ENCODE measurements around the gene TRIM45. TPM values are rescaled to one million over a fixed set of nuclear protein-coding genes. Genes with fewer than 3 reads are reported as not detected.

TRIM45 gene
- total and polyA plus RNA-seq, 2 experiments from 2014 or later: 0.76 to 1.4 TPM

DNA sequence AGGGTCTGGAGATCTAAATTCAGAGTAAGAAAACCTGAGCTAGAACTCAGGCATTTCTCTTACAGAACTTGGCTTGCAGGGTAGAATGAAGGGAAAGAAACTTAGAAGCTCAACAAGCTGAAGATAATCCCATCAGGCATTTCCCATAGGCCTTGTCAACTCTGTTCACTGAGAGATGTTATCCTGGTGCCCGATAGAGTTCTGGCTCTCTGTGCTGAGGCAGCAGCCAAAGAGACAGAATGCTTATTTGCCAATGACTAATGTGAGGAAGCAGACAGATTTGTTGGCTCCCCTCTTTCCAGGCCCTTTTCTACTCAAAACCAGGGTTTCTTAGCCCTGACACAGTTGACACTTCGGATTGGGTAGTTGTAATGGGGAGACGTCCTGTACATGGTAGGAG, 22.3 kb upstream of the TRIM45 start:
- Histone ChIP-seq H3K79me2 (ENCODE audit: insufficient read depth) (no peaks in the 10 kb centered on the region), H3K4me2 (ENCODE audit: unreplicated experiment) (no peak overlapping the region), H2AFZ (no peak overlapping the region), H3K27ac (no peak overlapping the region), H3F3A (ENCODE audit: insufficient read depth) (peaks cover 29% of the 10 kb centered on the region), H3K4me1 (ENCODE audit: insufficient read depth) (peaks cover 43% of the 10 kb centered on the region), H3K9me2 (ENCODE audit: insufficient read depth) (no peaks in the 10 kb centered on the region), H3K9ac (no peak overlapping the region), H4K20me1 (ENCODE audit: insufficient read depth) (no peaks in the 10 kb centered on the region), H3K4me3 (no peak overlapping the region), H3K27me3 (replicated peaks; ENCODE audit: insufficient read depth) (no peaks in the 10 kb centered on the region), H3K9me3 (ENCODE audit: low read depth) (no peaks in the 10 kb centered on the region), H3K36me3 (ENCODE audit: low read depth) (no peaks in the 10 kb centered on the region)
- 65 to 66% methylated on average over 3 of the region's 3 CpGs for WGBS, 2 experiments (ENCODE audit: low coverage in 1 of 2, low lambda C conversion rate in 2 of 2, missing lambda C conversion rate in 2 of 2)
- TF ChIP-seq EZH2 (IDR thresholded peaks at IDR 0.05; ENCODE audit: insufficient read depth, poor library complexity, severe bottlenecking) (no peak), EZH2phosphoT487 (IDR thresholded peaks at IDR 0.05; ENCODE audit: insufficient read depth, low read depth) (no peak)
- peak; percentile 43 for DNase-seq
- in situ Hi-C loops (cut with MboI): no loop called here

DNA sequence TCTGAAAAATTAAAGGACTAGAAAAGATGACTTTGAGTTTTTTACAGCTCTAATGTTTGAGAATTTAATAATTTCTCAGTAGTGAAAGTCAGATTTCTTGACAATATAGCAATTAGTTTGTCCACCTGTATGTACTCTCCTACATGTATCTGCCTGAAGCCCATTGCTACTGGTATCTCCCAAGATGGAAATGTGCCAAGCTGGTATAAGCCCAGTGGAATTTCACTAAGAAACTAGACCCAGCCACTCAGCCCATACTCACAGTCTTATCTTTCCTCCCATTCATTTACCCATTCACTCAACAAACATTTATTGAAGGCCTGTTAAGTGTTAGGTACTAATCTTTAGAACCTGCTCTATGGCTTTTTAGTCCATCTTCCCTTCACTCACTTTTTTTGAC, 21.6 kb upstream of the TRIM45 start:
- Histone ChIP-seq H3K79me2 (ENCODE audit: insufficient read depth) (no peaks in the 10 kb centered on the region), H3K4me1 (ENCODE audit: insufficient read depth) (peaks cover 40% of the 10 kb centered on the region), H3K27me3 (replicated peaks; ENCODE audit: insufficient read depth) (no peaks in the 10 kb centered on the region), H3K4me2 (ENCODE audit: unreplicated experiment) (no peak overlapping the region), H3K27ac (0 out of 2 replicates have a peak overlapping the region, but pooled peaks have one; percentile 6), H2AFZ (no peak overlapping the region), H3K9me2 (ENCODE audit: insufficient read depth) (no peaks in the 10 kb centered on the region), H3K4me3 (no peak overlapping the region), H3K9me3 (ENCODE audit: low read depth) (no peaks in the 10 kb centered on the region), H4K20me1 (ENCODE audit: insufficient read depth) (no peaks in the 10 kb centered on the region), H3F3A (ENCODE audit: insufficient read depth) (peaks cover 29% of the 10 kb centered on the region), H3K36me3 (ENCODE audit: low read depth) (no peaks in the 10 kb centered on the region), H3K9ac (no peak overlapping the region)
- in situ Hi-C loops (cut with MboI): no loop called here
- TF ChIP-seq EZH2 (IDR thresholded peaks at IDR 0.05; ENCODE audit: insufficient read depth, poor library complexity, severe bottlenecking): no peak
- no peak for TF ChIP-seq EZH2phosphoT487 (IDR thresholded peaks at IDR 0.05; ENCODE audit: insufficient read depth, low read depth)
- peak; percentile 28 for DNase-seq

DNA sequence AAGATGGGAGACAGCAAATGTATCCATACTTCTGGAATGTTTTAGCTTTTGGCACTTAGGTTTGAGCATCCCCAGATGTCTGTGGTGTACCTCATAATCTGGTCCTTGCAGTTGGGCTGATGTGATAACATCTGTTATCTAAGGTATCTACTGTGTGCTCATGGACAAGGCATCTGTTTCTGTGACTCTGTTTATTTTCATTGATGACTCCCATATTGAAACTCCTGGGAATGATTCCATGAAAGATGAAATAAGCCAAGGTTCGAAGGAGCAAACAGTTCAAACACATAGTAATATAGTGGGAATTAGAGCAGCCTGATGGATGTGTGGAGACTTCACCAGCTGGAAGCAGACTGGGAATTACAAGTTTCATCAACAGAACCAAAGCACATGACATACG, 20.7 kb upstream of the TRIM45 start:
- no peak overlapping the region for H3K4me2 ChIP-seq (ENCODE audit: unreplicated experiment)
- DNase-seq: peak; percentile 38

DNA sequence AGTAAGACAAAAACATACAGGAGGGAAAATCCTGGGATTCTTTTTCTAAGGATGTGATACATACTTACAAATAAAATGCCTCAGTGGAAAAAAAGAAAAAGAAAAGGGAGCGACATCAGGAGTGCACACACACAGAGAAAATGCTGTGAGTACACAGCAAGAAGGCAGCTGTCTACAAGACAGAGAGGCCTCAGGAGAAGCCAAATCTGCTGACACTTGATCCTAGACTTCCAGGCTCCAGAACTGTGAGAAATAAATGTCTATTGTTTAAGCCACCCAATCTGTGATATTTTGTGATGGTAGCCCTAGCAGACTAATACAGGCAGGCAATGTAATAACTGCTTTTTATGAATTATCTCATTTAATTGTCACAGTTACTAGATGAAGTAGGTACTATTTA, 17.0 kb upstream of the TRIM45 start:
- Histone ChIP-seq H3K27ac (no peak overlapping the region), H3K27me3 (replicated peaks; ENCODE audit: insufficient read depth) (no peaks in the 10 kb centered on the region), H3K9me2 (ENCODE audit: insufficient read depth) (no peaks in the 10 kb centered on the region), H3K4me3 (no peak overlapping the region), H2AFZ (no peak overlapping the region), H4K20me1 (ENCODE audit: insufficient read depth) (no peaks in the 10 kb centered on the region), H3K36me3 (ENCODE audit: low read depth) (no peaks in the 10 kb centered on the region), H3K4me1 (ENCODE audit: insufficient read depth) (peaks cover 16% of the 10 kb centered on the region), H3F3A (ENCODE audit: insufficient read depth) (peaks cover 19% of the 10 kb centered on the region), H3K9ac (no peak overlapping the region), H3K4me2 (ENCODE audit: unreplicated experiment) (no peak overlapping the region), H3K9me3 (ENCODE audit: low read depth) (no peaks in the 10 kb centered on the region), H3K79me2 (ENCODE audit: insufficient read depth) (no peaks in the 10 kb centered on the region)
- in situ Hi-C loops (cut with MboI): no loop called here
- WGBS, 2 experiments (ENCODE audit: low coverage in 1 of 2, low lambda C conversion rate in 2 of 2, missing lambda C conversion rate in 2 of 2): 78 to 100% methylated on average over 1 of the region's 1 CpG
- TF ChIP-seq EZH2 (IDR thresholded peaks at IDR 0.05; ENCODE audit: insufficient read depth, poor library complexity, severe bottlenecking): no peak
- TF ChIP-seq EZH2phosphoT487 (IDR thresholded peaks at IDR 0.05; ENCODE audit: insufficient read depth, low read depth): no peak
- DNase-seq: no peak

More for the DNA sequence above, 20.7 kb upstream of the TRIM45 start:
- Histone ChIP-seq H3F3A (ENCODE audit: insufficient read depth) (peaks cover 29% of the 10 kb centered on the region), H4K20me1 (ENCODE audit: insufficient read depth) (no peaks in the 10 kb centered on the region), H3K9ac (no peak overlapping the region), H3K27ac (0 out of 2 replicates have a peak overlapping the region, but pooled peaks have one; percentile 6), H3K9me3 (ENCODE audit: low read depth) (no peaks in the 10 kb centered on the region), H3K36me3 (ENCODE audit: low read depth) (no peaks in the 10 kb centered on the region), H3K9me2 (ENCODE audit: insufficient read depth) (no peaks in the 10 kb centered on the region), H3K79me2 (ENCODE audit: insufficient read depth) (no peaks in the 10 kb centered on the region), H3K4me3 (no peak overlapping the region), H3K27me3 (replicated peaks; ENCODE audit: insufficient read depth) (no peaks in the 10 kb centered on the region), H3K4me1 (ENCODE audit: insufficient read depth) (peaks cover 31% of the 10 kb centered on the region), H2AFZ (no peak overlapping the region)
- no peak for TF ChIP-seq EZH2phosphoT487 (IDR thresholded peaks at IDR 0.05; ENCODE audit: insufficient read depth, low read depth)
- TF ChIP-seq EZH2 (IDR thresholded peaks at IDR 0.05; ENCODE audit: insufficient read depth, poor library complexity, severe bottlenecking): no peak
- in situ Hi-C loops (cut with MboI): no loop called here
- whole genome bisulfite sequencing, 2 experiments (ENCODE audit: low coverage in 1 of 2, low lambda C conversion rate in 2 of 2, missing lambda C conversion rate in 2 of 2): 16 to 17% methylated on average over 2 of the region's 2 CpGs

DNA sequence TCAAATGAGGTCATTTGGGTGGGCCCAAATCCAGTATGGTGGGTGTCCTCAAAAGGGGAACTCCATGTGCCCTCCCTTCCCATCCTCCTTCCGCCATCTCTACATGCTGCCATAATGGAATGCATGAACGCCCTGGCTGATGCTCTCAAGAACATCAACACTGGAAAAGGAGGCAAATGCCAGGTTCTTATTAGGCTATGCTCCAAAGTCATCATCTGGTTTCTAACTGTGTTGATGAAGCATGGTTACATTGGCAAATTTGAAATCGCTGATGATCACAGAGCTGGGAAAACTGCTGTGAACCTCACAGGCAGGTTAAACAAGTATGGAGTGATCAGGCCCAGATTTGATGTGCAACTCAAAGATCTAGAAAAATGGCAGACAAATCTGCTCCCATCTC, 16.6 kb upstream of the TRIM45 start:
- in situ Hi-C loops (cut with MboI): no loop called here
- no peak overlapping the region for H3K27ac ChIP-seq
- no peak overlapping the region for H3K4me3 ChIP-seq
- no peaks in the 10 kb centered on the region for H3K9me3 ChIP-seq (ENCODE audit: low read depth)
- WGBS, 2 experiments (ENCODE audit: low coverage in 1 of 2, low lambda C conversion rate in 2 of 2, missing lambda C conversion rate in 2 of 2): 79 to 91% methylated on average over 3 of the region's 3 CpGs
- H3K36me3 ChIP-seq (ENCODE audit: low read depth): no peaks in the 10 kb centered on the region
- no peak for DNase-seq
- H3K4me2 ChIP-seq (ENCODE audit: unreplicated experiment): no peak overlapping the region
- H3K9me2 ChIP-seq (ENCODE audit: insufficient read depth): no peaks in the 10 kb centered on the region
- no peaks in the 10 kb centered on the region for H3K27me3 ChIP-seq (replicated peaks; ENCODE audit: insufficient read depth)
- H3K79me2 ChIP-seq (ENCODE audit: insufficient read depth): no peaks in the 10 kb centered on the region
- H4K20me1 ChIP-seq (ENCODE audit: insufficient read depth): no peaks in the 10 kb centered on the region
- H3K9ac ChIP-seq: no peak overlapping the region
- H3K4me1 ChIP-seq (ENCODE audit: insufficient read depth): peaks cover 12% of the 10 kb centered on the region
- peaks cover 15% of the 10 kb centered on the region for H3F3A ChIP-seq (ENCODE audit: insufficient read depth)
- H2AFZ ChIP-seq: no peak overlapping the region
- TF ChIP-seq EZH2 (IDR thresholded peaks at IDR 0.05; ENCODE audit: insufficient read depth, poor library complexity, severe bottlenecking) (no peak), EZH2phosphoT487 (IDR thresholded peaks at IDR 0.05; ENCODE audit: insufficient read depth, low read depth) (no peak)

All from GM23248 (cell line).